ENCODE data around the gene ZFP62.

GRCh38 chr5:180830253-180831138, 30.6 kb downstream of the ZFP62 start:
- no peak for TF ChIP-seq POLR2AphosphoS5 (IDR thresholded peaks at IDR 0.05; ENCODE audit: low read depth, low read length)
- no peak for TF ChIP-seq EZH2phosphoT487 (IDR thresholded peaks at IDR 0.05; ENCODE audit: borderline replicate concordance)
- no peak for TF ChIP-seq CTCF (IDR thresholded peaks at IDR 0.05 in 2 of 3, conservative IDR thresholded peaks at IDR 0.05 in 1 of 3; ENCODE audit: borderline replicate concordance in 1 of 3, insufficient read depth in 1 of 3, low read depth in 2 of 3, low read length in 2 of 3)
- no peak for TF ChIP-seq EZH2 (IDR thresholded peaks at IDR 0.05)
- TF ChIP-seq ELF1 (IDR thresholded peaks at IDR 0.05; ENCODE audit: borderline replicate concordance, low read depth), result no peak
- no peak for TF ChIP-seq MAX (IDR thresholded peaks at IDR 0.05)
- no peak for TF ChIP-seq POLR2A (IDR thresholded peaks at IDR 0.05; ENCODE audit: borderline replicate concordance, extremely low read depth, insufficient read depth, insufficient read length)
- TF ChIP-seq ATF3 (IDR thresholded peaks at IDR 0.05), result no peak
- TF ChIP-seq JUND (IDR thresholded peaks at IDR 0.05), result no peak
- no peak for TF ChIP-seq TCF7L2 (IDR thresholded peaks at IDR 0.05; ENCODE audit: borderline replicate concordance, extremely low read depth, insufficient read depth, insufficient read length)
- no peak for TF ChIP-seq RAD21 (IDR thresholded peaks at IDR 0.05; ENCODE audit: low read depth)
- no peak for TF ChIP-seq CBX3 (IDR thresholded peaks at IDR 0.05; ENCODE audit: low read depth)
- no peak for TF ChIP-seq REST (IDR thresholded peaks at IDR 0.05; ENCODE audit: low read depth)
